Measurements from ENCODE around the gene SLC2A1. TPM values are rescaled to one million over a fixed set of nuclear protein-coding genes. Genes with fewer than 3 reads are reported as not detected.

Gene SLC2A1
- total and polyA plus RNA-seq, 10 donors = 18.3 to 142 (median 32.4) TPM

DNA sequence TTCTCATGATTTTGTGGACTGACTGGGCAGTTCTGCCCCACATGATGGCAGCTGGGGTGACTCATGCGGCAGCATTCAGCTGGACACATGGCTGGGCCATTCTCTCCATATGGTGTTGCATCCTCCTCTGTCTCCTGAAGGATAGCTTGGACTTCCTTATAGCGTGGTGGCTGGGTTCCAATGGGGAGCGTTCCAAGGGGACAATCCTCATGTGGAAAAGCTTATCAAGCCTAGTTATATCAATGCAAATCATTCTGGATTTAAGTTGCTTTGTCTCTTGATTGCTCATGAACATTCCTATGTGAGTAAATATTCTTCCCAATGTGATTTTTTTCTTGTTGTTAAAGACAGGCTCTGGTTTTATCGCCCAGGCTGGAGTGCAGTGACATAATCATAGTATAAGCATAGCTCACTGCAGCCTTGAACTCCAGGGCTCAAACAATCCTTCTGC is 13.2 kb upstream of the SLC2A1 start:
- Histone ChIP-seq H3K4me3 (no peak overlapping the region), H3K36me3 (no peaks in the 10 kb centered on the region), H3K27me3 (replicated peaks in 1 of 7) (no peaks in the 10 kb centered on the region), H3K9me3 (no peaks in the 10 kb centered on the region), H3K27ac (no peak overlapping the region), H3K4me1 (no peaks in the 10 kb centered on the region)
- 69 to 92% (median 88%) methylated on average over 4 of the region's 4 CpGs for WGBS, 5 donors
- intact Hi-C loops (cut with DNase I; ENCODE audit: low total_unique reads) = no loop called here
- peak; percentile 33 for DNase-seq
- TF ChIP-seq, protein P1, sequence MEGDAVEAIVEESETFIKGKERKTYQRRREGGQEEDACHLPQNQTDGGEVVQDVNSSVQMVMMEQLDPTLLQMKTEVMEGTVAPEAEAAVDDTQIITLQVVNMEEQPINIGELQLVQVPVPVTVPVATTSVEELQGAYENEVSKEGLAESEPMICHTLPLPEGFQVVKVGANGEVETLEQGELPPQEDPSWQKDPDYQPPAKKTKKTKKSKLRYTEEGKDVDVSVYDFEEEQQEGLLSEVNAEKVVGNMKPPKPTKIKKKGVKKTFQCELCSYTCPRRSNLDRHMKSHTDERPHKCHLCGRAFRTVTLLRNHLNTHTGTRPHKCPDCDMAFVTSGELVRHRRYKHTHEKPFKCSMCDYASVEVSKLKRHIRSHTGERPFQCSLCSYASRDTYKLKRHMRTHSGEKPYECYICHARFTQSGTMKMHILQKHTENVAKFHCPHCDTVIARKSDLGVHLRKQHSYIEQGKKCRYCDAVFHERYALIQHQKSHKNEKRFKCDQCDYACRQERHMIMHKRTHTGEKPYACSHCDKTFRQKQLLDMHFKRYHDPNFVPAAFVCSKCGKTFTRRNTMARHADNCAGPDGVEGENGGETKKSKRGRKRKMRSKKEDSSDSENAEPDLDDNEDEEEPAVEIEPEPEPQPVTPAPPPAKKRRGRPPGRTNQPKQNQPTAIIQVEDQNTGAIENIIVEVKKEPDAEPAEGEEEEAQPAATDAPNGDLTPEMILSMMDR (IDR thresholded peaks at IDR 0.05 in 8 of 11, conservative IDR thresholded peaks at IDR 0.05 in 3 of 11) = no peak
- TF ChIP-seq POLR2AphosphoS5 (IDR thresholded peaks at IDR 0.05) = no peak
- no peak for TF ChIP-seq POLR2A (IDR thresholded peaks at IDR 0.05)

DNA sequence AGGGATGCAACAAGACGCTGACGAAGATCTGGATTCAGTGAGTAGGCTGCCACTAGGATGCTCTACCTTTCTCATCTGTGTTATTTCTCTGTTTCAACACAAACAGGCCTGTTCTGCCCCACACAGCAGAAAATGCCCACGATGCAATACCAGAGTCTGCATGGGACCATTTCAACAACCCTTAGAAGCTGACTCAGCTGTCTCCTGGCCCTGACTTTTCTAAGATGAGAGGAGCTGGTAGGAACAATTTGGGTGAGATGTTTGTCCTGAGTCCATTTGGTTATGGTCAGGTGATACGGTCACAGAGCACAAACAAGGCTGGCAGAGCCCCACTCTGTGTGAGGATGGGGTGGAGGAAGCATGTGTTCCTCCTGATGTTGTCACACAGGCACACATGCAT is 11.5 kb upstream of the SLC2A1 start:
- Histone ChIP-seq H3K27ac (no peak overlapping the region), H3K9me3 (no peaks in the 10 kb centered on the region), H3K36me3 (no peaks in the 10 kb centered on the region), H3K27me3 (replicated peaks in 1 of 7) (no peaks in the 10 kb centered on the region), H3K4me1 (no peaks in the 10 kb centered on the region), H3K4me3 (no peak overlapping the region)
- DNase-seq = peak; percentile 27
- TF ChIP-seq POLR2AphosphoS5 (IDR thresholded peaks at IDR 0.05) (no peak), POLR2A (IDR thresholded peaks at IDR 0.05) (no peak)
- TF ChIP-seq, protein P1 (IDR thresholded peaks at IDR 0.05 in 8 of 11, conservative IDR thresholded peaks at IDR 0.05 in 3 of 11) = no peak
- 85 to 93% (median 91%) methylated on average over 4 of the region's 4 CpGs for WGBS, 5 donors
- intact Hi-C loops (cut with DNase I; ENCODE audit: low total_unique reads) = no loop called here

DNA sequence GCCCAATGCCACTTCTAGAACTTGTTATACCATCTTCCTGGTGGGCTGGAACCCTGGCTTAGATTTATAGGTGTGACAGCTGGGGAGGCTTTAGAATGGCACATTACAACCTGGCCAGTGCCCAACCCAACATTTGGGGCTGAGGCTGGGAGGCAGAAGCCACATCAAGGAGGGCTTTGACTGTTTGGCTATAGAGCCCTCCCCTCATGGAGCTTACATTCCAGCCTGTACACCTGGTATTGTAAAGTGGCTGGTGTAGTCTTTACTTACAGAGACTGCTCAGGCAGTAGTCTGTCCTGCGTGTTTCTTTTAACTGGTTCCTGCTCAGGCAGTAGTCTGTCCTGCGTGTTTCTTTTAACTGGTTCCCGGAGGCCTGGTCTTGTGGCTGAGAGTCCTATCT is 10.0 kb upstream of the SLC2A1 start:
- WGBS, 5 donors = 70 to 94% (median 84%) methylated on average over 3 of the region's 3 CpGs
- Histone ChIP-seq H3K27ac (no peak overlapping the region), H3K4me3 (no peak overlapping the region), H3K27me3 (replicated peaks in 1 of 7) (peaks cover 0 to 14% (median 0%) of the 10 kb centered on the region in 7 donors), H3K36me3 (no peaks in the 10 kb centered on the region), H3K4me1 (peaks cover 0 to 3% (median 0%) of the 10 kb centered on the region in 6 donors), H3K9me3 (no peaks in the 10 kb centered on the region)
- no peak for DNase-seq
- intact Hi-C loops (cut with DNase I; ENCODE audit: low total_unique reads) = no loop called here
- TF ChIP-seq POLR2A (IDR thresholded peaks at IDR 0.05) (no peak), POLR2AphosphoS5 (IDR thresholded peaks at IDR 0.05) (no peak)
- TF ChIP-seq, protein P1 (IDR thresholded peaks at IDR 0.05 in 8 of 11, conservative IDR thresholded peaks at IDR 0.05 in 3 of 11) = no peak

DNA sequence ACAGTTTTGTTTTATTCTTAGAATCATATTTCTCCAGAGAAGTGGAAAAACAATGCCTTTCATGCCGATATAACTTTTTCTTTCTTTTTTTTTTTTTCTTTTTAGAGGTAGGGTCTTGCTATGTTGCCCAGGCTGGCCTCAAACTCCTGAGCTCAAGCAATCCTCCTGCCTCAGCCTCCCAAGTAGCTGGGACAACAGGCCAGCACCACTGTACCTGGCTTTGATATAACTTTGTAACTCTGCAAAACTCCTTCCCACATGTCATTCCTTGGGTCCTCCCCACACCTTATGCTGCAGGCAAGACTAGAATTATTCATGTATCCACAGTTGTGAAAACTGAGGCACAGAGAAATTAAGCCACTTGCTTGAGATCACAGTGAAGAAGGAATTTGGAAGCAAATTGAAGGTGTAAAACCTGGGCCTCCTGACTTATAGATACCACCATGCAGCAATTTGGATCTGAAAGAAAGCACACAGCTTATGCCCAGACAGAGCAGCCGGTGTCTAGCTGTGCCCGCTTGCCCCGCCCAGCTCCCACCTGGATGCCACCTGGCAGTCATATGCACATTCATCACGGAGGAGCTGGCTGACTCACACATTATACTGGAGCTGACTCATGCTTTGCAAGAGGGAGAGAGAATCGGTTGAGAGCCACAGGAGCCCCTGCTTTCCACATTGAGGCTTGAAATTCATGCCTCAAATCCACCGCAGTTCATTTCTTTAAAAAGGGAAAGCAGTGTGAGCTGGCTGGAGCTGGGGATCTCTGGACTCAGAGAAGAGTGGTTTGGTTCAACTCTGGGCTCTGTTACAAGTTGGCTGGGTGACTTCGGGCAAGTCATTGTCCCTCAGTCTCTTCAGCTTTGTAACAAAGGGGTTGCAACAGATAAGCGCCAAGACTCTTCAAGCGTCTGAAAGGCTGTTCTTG is 8.3 kb upstream of the SLC2A1 start:
- WGBS, 5 donors = 69 to 84% (median 76%) methylated on average over 10 of the region's 10 CpGs
- H3K27me3 ChIP-seq (replicated peaks in 1 of 7) = peaks cover 0 to 30% (median 0%) of the 10 kb centered on the region in 7 donors
- H3K4me3 ChIP-seq = no peak overlapping the region
- DNase-seq = peak; percentile 41
- peaks cover 0 to 20% (median 3%) of the 10 kb centered on the region in 6 donors for H3K4me1 ChIP-seq
- no peaks in the 10 kb centered on the region for H3K9me3 ChIP-seq
- TF ChIP-seq, protein P1 (IDR thresholded peaks at IDR 0.05 in 8 of 11, conservative IDR thresholded peaks at IDR 0.05 in 3 of 11) = no peak
- TF ChIP-seq POLR2AphosphoS5 (IDR thresholded peaks at IDR 0.05) (no peak), POLR2A (IDR thresholded peaks at IDR 0.05) (no peak)
- no peaks in the 10 kb centered on the region for H3K36me3 ChIP-seq
- intact Hi-C loops (cut with DNase I; ENCODE audit: low total_unique reads) = no loop called here
- H3K27ac ChIP-seq = no peak overlapping the region
